Measurements from ENCODE around the gene PRPF8. TPM values are rescaled to one million over a fixed set of nuclear protein-coding genes. Genes with fewer than 3 reads are reported as not detected.

Gene PRPF8
- total RNA-seq, 1 experiment from 2014 or later, result 439 TPM

GRCh38 chr17:1607971-1608320 is 76.7 kb downstream of the PRPF8 start:
- BruUV-seq (replicated peaks), result no TSS peak
- no peak overlapping the region for H3K4me3 ChIP-seq (ENCODE audit: low read depth, low read length, poor library complexity, severe bottlenecking)
- no peaks in the 10 kb centered on the region for H3K27me3 ChIP-seq (replicated peaks; ENCODE audit: insufficient read depth, low read depth, low read length, poor library complexity)
- ChIA-PET CTCF (interaction anchor here (0.7 kb wide), 1 partner anchor 341 kb away, joined by 3 read pairs; no protein-coding TSS in a partner anchor), POLR2A (ENCODE audit: low non-redundant PET) (no interaction called here)
- TF ChIP-seq, protein P1, sequence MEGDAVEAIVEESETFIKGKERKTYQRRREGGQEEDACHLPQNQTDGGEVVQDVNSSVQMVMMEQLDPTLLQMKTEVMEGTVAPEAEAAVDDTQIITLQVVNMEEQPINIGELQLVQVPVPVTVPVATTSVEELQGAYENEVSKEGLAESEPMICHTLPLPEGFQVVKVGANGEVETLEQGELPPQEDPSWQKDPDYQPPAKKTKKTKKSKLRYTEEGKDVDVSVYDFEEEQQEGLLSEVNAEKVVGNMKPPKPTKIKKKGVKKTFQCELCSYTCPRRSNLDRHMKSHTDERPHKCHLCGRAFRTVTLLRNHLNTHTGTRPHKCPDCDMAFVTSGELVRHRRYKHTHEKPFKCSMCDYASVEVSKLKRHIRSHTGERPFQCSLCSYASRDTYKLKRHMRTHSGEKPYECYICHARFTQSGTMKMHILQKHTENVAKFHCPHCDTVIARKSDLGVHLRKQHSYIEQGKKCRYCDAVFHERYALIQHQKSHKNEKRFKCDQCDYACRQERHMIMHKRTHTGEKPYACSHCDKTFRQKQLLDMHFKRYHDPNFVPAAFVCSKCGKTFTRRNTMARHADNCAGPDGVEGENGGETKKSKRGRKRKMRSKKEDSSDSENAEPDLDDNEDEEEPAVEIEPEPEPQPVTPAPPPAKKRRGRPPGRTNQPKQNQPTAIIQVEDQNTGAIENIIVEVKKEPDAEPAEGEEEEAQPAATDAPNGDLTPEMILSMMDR (conservative IDR thresholded peaks at IDR 0.05; ENCODE audit: low read depth, low read length), result no peak
- no peak for TF ChIP-seq EZH2 (IDR thresholded peaks at IDR 0.05; ENCODE audit: borderline replicate concordance, low read depth, low read length, poor library complexity, severe bottlenecking)
- intact Hi-C loops (cut with micrococcal nuclease; ENCODE audit: unreplicated experiment), result no loop called here
- H3K27ac ChIP-seq (ENCODE audit: low read depth, low read length, poor library complexity, severe bottlenecking), result no peak overlapping the region
- H3K9me3 ChIP-seq (ENCODE audit: low read depth, low read length, poor library complexity, severe bottlenecking), result no peaks in the 10 kb centered on the region
- no peak for DNase-seq (ENCODE audit: low spot score)
- no peaks in the 10 kb centered on the region for H3K4me1 ChIP-seq (ENCODE audit: insufficient read depth, low read length, poor library complexity, severe bottlenecking)
- no peaks in the 10 kb centered on the region for H3K36me3 ChIP-seq (ENCODE audit: insufficient read depth, low read length, poor library complexity, severe bottlenecking)

DNA sequence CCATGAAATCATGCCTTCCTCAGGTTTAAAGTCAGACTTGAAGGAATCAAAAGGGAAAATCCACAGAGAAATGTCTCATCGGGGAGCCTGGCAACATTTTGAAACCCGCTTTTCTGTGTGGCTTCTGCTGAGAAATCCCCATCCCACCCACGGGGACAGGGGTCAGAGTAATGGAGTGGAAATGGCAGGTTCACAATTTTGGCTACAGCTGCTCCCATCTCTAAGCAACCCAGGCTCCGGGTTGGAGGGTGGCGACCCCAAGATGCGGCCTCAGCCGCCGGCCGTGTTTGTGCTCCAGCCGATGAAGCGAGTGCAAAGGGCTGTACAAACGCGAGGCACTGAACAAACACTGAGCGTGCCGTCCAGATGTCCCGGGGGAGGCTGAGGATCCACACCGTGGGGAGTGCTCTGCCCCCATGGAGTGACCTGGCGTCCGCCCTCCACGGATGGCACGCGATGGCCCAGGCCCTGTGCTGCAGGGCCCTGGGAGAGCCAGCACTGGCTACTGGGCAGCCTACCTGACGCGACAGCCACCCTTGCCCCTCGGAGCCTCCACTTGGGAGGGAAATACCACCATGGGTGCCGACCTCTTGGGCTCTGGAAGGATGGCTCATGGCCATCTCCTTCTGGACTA is 78.2 kb downstream of the PRPF8 start:
- Histone ChIP-seq H3K4me1 (ENCODE audit: insufficient read depth, low read length, poor library complexity, severe bottlenecking) (no peaks in the 10 kb centered on the region), H3K27me3 (replicated peaks; ENCODE audit: insufficient read depth, low read depth, low read length, poor library complexity) (no peaks in the 10 kb centered on the region), H3K27ac (ENCODE audit: low read depth, low read length, poor library complexity, severe bottlenecking) (no peak overlapping the region), H3K9me3 (ENCODE audit: low read depth, low read length, poor library complexity, severe bottlenecking) (peaks cover 5% of the 10 kb centered on the region), H3K4me3 (ENCODE audit: low read depth, low read length, poor library complexity, severe bottlenecking) (no peak overlapping the region), H3K36me3 (ENCODE audit: insufficient read depth, low read length, poor library complexity, severe bottlenecking) (no peaks in the 10 kb centered on the region)
- TF ChIP-seq EZH2 (IDR thresholded peaks at IDR 0.05; ENCODE audit: borderline replicate concordance, low read depth, low read length, poor library complexity, severe bottlenecking), result no peak
- TF ChIP-seq, protein P1 (conservative IDR thresholded peaks at IDR 0.05; ENCODE audit: low read depth, low read length), result no peak
- no peak for DNase-seq (ENCODE audit: low spot score)
- CTCF ChIA-PET, result no interaction called here
- intact Hi-C loops (cut with micrococcal nuclease; ENCODE audit: unreplicated experiment), result no loop called here
- no TSS peak for BruUV-seq (replicated peaks)
- POLR2A ChIA-PET (ENCODE audit: low non-redundant PET), result interaction anchor here (0.6 kb wide), 1 partner anchor 47 kb away, joined by 3 read pairs; no protein-coding TSS in a partner anchor

- ChIA-PET POLR2A (ENCODE audit: low non-redundant PET) (interaction anchor here (0.6 kb wide), 1 partner anchor 47 kb away, joined by 3 read pairs; no protein-coding TSS in a partner anchor), CTCF (no interaction called here)
- DNase-seq (ENCODE audit: low spot score), result no peak
- BruUV-seq (replicated peaks), result no TSS peak
- intact Hi-C loops (cut with micrococcal nuclease; ENCODE audit: unreplicated experiment), result no loop called here
- Histone ChIP-seq H3K4me1 (ENCODE audit: insufficient read depth, low read length, poor library complexity, severe bottlenecking) (no peaks in the 10 kb centered on the region), H3K36me3 (ENCODE audit: insufficient read depth, low read length, poor library complexity, severe bottlenecking) (no peaks in the 10 kb centered on the region), H3K4me3 (ENCODE audit: low read depth, low read length, poor library complexity, severe bottlenecking) (no peak overlapping the region), H3K27me3 (replicated peaks; ENCODE audit: insufficient read depth, low read depth, low read length, poor library complexity) (no peaks in the 10 kb centered on the region), H3K9me3 (ENCODE audit: low read depth, low read length, poor library complexity, severe bottlenecking) (peaks cover 5% of the 10 kb centered on the region), H3K27ac (ENCODE audit: low read depth, low read length, poor library complexity, severe bottlenecking) (no peak overlapping the region)
- TF ChIP-seq, protein P1 (conservative IDR thresholded peaks at IDR 0.05; ENCODE audit: low read depth, low read length), result no peak
- no peak for TF ChIP-seq EZH2 (IDR thresholded peaks at IDR 0.05; ENCODE audit: borderline replicate concordance, low read depth, low read length, poor library complexity, severe bottlenecking)
Observed at GRCh38 chr17:1605681-1606351, 78.9 kb downstream of the PRPF8 start.
